Measurements from ENCODE around the gene MARF1.
"Not testable (repeated sequence)": the region's sequence is repeated elsewhere in the genome, so short reads cannot be mapped to it uniquely, and the experiment has no call there.

Gene MARF1

DNA sequence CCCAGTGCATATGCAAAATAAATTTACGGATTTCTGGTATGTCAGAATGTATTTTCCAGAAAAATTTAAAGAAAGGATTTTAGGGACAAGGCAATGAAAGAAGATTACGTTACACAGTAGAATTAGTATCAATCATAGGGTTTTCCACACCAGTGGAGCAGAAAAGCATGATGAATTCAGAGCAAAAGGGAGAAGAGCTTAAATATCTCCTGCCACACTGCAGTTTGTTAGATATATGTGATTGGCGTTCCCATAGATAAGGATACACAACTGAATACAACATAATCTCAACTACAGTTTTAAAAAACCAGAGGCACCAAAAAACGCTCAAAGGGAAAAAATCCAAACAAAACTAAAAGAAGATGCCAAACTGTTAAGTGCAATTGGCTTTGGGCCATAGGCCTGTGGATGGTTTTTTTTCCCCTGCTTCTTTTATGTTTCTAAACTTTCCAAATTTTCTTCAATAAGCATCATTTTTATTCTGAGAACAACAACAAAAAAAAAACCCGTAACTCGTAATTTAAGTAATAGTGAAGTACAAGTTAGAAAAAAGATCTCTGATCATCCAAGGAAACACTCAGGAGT is 22.3 kb downstream of the MARF1 start:
- no peak for DNase-seq

DNA sequence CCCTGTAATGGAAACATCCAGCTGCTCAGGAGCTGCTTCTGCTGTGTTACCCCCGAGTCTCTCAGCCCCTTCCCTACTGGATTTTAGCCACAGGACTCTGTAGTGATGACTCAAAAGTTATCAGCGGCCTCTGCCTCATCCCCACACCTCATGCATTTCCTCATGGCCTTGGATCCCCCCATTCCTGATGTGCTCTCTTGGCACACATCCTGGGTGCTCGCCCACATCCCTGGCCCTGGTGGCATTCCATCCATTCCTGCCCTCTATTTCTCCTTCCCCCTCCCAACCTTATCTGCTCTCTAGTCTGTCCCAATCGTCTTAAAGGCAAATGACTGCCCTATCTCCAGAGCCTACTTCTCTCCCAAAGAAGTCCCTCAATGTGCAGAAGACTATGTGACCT is 24.6 kb downstream of the MARF1 start:
- no peak for DNase-seq

GRCh38 chr16:15617901-15618300 is 25.1 kb downstream of the MARF1 start:
- DNase-seq = no peak

GRCh38 chr16:15616475-15617165 is 26.3 kb downstream of the MARF1 start:
- DNase-seq = no peak

GRCh38 chr16:15616012-15616411 is 26.9 kb downstream of the MARF1 start:
- DNase-seq = no peak

DNA sequence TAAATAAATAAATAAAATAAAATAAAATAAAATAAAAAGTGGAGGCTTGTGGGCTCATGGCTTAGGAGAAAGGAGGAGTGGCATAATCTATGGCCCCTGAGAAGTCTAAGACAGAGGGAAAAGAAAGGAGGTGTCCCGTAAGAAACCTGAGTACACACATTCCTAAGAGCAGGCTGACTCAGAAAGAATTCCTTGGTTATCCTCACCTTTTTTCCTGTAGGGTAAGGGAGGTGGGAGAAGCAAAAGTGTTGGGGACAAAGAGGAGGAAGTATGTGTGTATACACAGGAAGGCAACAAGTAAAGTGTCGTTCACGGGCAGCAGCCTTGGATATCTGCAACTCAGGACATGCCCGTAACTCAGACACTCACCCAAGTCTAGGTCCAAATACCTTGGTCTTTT is 29.3 kb downstream of the MARF1 start:
- DNase-seq = no peak

- no peak for DNase-seq
Observed at GRCh38 chr16:15611610-15612009, 31.3 kb downstream of the MARF1 start.

DNA sequence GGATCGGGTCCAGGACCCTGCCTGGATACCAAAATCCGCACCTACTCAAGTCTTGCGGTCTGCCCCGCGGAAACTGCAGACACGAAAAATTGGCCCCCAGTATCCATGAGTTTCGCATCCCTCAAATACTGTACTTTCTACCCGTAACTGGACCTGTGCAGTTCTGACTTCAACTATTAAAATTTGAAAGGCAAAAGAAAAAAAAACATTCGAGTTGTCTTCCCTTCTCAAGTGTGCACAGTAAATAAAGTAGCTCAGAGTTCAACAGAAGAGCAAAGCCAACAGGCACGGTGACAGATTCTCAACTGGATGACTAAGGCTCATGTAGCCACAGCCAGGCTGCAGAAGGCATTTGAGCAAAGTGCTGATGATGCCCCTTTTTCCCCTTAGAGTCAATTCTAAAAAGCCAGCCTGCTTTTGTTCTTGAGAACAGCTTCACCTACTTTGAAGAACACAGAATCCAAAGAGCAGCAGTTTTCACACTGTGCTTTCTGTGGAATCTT is 32.5 kb downstream of the MARF1 start:
- DNase-seq = no peak

DNA sequence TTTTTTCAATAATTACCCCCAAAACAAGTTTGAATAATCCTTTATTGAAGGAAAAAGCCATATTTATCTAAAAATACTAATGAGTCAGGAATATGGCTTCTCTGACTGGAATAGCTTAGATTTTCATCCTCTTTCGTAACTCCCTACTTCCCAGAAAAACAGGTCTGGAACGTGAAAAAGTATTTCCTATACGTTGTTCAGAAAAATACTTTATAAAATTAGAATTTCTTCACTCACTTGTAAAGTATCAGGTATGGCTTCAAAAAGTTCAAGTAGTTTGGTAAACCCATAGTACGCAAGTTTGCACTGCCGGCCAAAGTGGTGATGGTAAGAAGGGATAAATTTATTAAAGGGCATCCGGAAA is 33.7 kb downstream of the MARF1 start:
- DNase-seq = no peak

DNA sequence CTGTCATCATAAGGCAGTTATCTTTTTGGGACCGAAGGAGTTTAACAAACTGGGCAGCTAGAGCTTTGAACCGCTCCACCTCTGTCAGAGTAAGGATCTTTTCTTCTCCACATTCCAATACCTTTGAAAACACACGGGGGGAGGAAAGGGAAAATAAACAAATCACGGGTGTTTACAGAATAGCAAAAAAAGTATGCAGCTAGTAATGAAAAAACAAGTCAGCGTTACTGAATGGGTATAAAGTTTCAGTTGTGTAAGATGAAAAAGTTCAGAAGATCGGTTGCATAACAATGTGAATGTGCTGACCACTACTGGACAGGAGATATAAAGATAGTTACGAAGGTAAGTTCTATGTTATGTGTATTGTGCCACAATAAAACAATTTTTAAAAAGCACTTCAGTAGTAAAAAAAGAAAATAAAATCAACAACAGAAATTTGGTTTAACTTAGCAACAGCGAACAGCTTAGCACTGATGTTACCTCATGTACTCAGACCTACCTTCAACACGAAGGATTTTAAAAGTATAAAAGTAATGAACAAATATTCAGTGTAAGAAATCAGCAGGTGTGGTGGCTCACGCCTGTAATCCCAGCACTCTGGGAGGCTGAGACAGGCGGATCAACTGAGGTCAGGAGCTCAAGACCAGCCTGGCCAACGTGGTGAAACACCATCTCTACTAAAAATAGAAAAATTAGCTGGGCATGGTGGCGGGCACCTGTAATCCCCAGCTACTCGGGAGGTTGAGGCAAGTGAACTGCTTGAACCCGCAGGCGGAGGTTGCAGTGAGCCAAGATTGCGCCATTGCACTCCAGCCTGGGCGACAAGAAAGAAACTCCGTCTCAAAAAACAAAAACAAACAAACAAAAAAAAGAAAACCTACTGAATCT is 34.3 kb downstream of the MARF1 start:
- no peak for DNase-seq

- no peak for DNase-seq
Observed at GRCh38 chr16:15607700-15608396, 35.1 kb downstream of the MARF1 start.

DNA sequence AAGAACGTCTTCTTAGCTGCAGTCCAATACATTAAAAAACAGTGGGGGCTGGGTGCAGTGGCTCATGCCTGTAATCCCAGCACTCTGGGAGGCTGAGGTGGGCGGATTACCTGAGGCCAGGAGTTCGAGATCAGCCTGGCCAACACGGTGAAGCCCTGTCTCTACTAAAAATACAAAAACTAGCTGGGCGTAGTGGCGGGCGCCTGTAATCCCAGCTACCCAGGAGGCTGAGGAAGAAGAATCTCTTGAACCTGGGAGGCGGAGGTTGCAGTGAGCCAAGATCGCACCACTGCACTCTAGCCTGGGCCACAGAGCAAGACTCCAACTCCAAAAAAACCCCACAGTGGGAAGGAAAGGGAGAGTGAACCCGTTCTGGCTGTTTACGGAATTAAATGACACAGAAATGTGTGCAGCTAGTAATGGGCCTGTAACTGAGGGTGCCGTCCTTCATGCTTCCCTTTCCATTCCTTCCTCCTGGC is 35.7 kb downstream of the MARF1 start:
- DNase-seq = not testable (repeated sequence)

GRCh38 chr16:15606518-15607220 is 36.3 kb downstream of the MARF1 start:
- DNase-seq = no peak

DNA sequence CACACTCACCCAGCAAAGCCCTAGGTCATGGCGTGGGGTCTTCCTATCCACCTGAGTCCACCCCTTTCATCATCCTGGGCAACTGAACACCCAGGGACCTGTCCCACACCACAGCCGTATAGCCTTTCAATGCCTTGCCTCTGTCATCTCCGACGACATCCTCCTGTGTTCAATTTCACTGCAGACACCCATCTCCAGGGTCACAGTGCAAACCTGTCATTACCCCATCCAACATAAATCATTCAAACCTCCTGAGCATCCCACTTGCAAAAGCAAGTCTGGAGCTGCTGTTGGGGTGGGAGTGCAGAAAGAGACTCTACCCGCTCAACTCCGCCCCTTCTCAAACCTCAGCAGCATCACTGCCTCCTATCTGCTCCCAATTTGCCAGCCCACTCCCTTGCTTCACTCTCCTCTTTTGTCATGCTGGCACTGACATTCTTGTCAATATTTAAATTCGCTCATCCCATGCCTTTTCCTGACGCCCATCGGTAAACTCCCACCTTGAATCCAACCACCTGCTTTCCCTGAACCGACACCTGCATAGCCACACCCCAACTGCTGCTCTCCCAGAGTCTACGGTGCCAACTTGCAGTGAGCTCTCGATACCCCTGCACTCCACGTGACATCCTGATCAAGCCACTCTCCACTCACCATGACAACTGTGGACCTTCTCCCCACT is 37.0 kb downstream of the MARF1 start:
- DNase-seq = no peak

GRCh38 chr16:15604460-15605440 is 38.2 kb downstream of the MARF1 start:
- no peak for DNase-seq

DNA sequence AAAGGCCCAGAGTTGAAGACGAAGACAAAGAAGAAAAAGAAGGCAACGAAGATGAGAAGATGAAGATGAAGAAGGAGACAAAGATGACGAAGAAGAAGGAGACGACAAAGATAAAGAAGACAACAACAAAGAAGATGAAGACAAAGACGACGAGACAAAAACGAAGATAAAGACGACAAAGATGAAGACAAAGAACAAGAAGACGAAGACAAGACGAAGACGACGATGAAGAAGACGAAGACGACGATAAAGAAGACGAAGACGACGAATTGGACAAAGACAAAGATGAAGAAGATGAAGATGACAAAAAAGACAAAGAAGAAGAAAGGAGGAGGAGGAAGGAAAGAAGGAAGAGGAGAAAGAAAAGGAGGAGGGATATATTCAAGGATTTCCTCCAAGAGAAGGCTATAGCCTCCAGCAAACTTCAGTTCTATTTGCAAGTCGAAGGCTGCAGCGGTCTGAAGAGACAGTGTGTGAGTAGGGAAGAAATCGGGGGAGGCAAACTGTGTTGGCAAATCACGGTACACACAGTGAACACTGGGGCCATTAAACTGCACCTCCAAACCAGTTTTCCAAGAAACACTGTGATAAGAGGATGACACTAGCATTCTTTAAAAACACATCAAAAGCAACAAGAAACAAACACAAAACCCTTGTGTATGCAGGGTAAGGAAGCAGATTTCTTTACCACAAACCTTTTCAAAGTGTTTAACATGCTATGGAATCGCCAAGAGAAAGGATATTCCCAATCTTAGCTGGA is 40.5 kb downstream of the MARF1 start:
- DNase-seq = no peak

- DNase-seq = no peak
Observed at GRCh38 chr16:15601212-15601879, 41.6 kb downstream of the MARF1 start.

DNA sequence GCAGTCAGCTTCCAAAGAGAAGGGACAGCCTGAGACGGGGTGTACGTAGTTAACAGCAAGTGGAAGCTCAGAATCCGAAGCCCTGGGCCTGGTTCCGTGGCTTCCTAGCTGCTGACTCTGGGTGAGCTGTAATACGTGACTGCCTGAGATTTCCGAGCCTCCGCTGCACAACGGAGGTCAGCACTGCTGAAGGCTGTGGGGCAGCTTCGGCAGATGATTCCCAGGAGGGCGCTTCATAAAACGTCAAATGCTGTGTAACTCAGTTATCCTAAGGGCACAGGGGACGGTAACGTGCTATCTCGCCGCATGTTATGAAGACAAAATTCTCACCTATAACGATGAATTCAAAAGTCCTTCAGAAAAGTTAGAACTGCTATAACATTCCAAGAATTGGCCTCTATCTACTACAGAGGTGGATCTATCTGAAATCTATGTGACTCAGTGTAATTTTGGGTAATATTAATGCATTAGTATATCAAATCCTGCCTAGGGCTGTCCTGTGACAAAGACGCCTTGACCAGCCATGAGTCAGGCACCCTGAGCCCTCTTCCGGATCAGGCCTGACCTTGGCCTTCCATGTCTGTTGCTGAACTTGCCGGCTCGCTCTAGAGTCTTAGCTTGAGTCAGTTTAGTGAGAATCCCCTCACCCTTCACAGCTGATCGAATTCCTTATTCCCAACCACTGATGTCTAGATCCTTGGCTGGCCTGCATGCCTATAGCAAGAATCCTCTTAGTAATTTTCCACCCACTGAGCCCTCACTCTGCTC is 43.5 kb downstream of the MARF1 start:
- no peak for DNase-seq

All from stimulated activated naive CD4-positive, alpha-beta T cell treated with Interleukin-2 at 50 U/mL for 16 hours (primary cell).